SIG-M5 treated with dmso at 0.1 percent for 504 hours (cell line): ENCODE measurements around the gene CES1.
"Not testable (repeated sequence)": the region's sequence is repeated elsewhere in the genome, so short reads cannot be mapped to it uniquely, and the experiment has no call there.

Experiments used
- DNase-seq: peaks from one replicate; lab custom pipeline; 2025; ENCODE audit not compliant: unreplicated experiment; lab: John Stamatoyannopoulos, UW

CES1 gene

GRCh38 chr16:55832773-55833691 lies at the start of gene CES1:
CES1 (minus strand) TSS chr16:55833096; CDS start chr16:55833055, 41 bp downstream.
- peak; percentile 97 for DNase-seq

GRCh38 chr16:55876854-55877253 lies 44.0 kb upstream of the CES1 start:
- no peak for DNase-seq

GRCh38 chr16:55875273-55875672 lies 42.4 kb upstream of the CES1 start, which contains the start of gene CES5A:
CES5A (minus strand) TSS chr16:55875373; CDS start chr16:55875221, 152 bp downstream.
- DNase-seq: no peak

- no peak for DNase-seq
These were observed 40.2 kb upstream of the CES1 start for GRCh38 chr16:55873122-55873521.

- no peak for DNase-seq
These were observed 39.2 kb upstream of the CES1 start for GRCh38 chr16:55872130-55872529.

GRCh38 chr16:55871411-55872038 lies 38.6 kb upstream of the CES1 start:
- DNase-seq: no peak

GRCh38 chr16:55868980-55869379 lies 36.1 kb upstream of the CES1 start:
- DNase-seq: no peak

GRCh38 chr16:55868137-55868536 lies 35.2 kb upstream of the CES1 start:
- DNase-seq: no peak

GRCh38 chr16:55861288-55861687 lies 28.4 kb upstream of the CES1 start:
- no peak for DNase-seq

- not testable (repeated sequence) for DNase-seq
These were observed 24.8 kb upstream of the CES1 start for GRCh38 chr16:55857650-55858049.

- DNase-seq: no peak
These were observed 24.1 kb upstream of the CES1 start for GRCh38 chr16:55856950-55857349.

- no peak for DNase-seq
These were observed 20.2 kb upstream of the CES1 start for GRCh38 chr16:55853114-55853513.

GRCh38 chr16:55849536-55849935 lies 16.6 kb upstream of the CES1 start:
- no peak for DNase-seq

GRCh38 chr16:55846598-55847346 lies 13.9 kb upstream of the CES1 start:
- DNase-seq: no peak

GRCh38 chr16:55843105-55843395 lies 10.2 kb upstream of the CES1 start:
- DNase-seq: no peak

- peak; percentile 46 for DNase-seq
These were observed 9.6 kb upstream of the CES1 start for GRCh38 chr16:55842369-55843104.

GRCh38 chr16:55839115-55839514 lies 6.2 kb upstream of the CES1 start:
- DNase-seq: peak; percentile 84

GRCh38 chr16:55836158-55836611 lies 3.3 kb upstream of the CES1 start:
- peak; percentile 24 for DNase-seq

- DNase-seq: peak; percentile 47
These were observed 2.7 kb upstream of the CES1 start for GRCh38 chr16:55835581-55835980.

- not testable (repeated sequence) for DNase-seq
These were observed 2.3 kb upstream of the CES1 start for GRCh38 chr16:55835173-55835572.

GRCh38 chr16:55834049-55834448 lies 1.2 kb upstream of the CES1 start:
- DNase-seq: peak; percentile 90
